Kidney capillary endothelial cell (primary cell): ENCODE results near the gene PTPN6.

ENCODE experiments used
- DNase-seq: peaks from one replicate; pipeline ENCODE4 v3.0.0-alpha.2; 2018; ENCODE audit warnings: low spot score

PTPN6 gene

GRCh38 chr12:7009512-7009911 lies 58.4 kb downstream of the PTPN6 start:
- DNase-seq, result no peak
